Activated T-cell treated with anti-CD3 and anti-CD28 coated beads, Interleukin-2, amount 50 U/mL, for 1 hour (primary cell): ENCODE results near the gene PEX11G.

ENCODE experiments used
- DNase-seq: peaks from one replicate; pipeline ENCODE4 v3.0.0-alpha.2; 2020

The PEX11G gene

GRCh38 chr19:7488736-7489353 lies at the start of gene PEX11G:
TSS of gene PEX11G (minus strand) at chr19:7489035. CDS start at chr19:7489010, 25 bp downstream.
- DNase-seq = peak; percentile 96

GRCh38 chr19:7535998-7536695 lies 47.3 kb upstream of the PEX11G start:
- DNase-seq = no peak

GRCh38 chr19:7535047-7535997 lies 46.5 kb upstream of the PEX11G start, which contains the start of gene PNPLA6:
TSS of gene PNPLA6 (plus strand) at chr19:7535717. CDS start at chr19:7535789, 72 bp downstream.
- peak; percentile 95 for DNase-seq

- peak; percentile 45 for DNase-seq
Observed at GRCh38 chr19:7534531-7535046, 45.8 kb upstream of the PEX11G start.

GRCh38 chr19:7533925-7534480 lies 45.2 kb upstream of the PEX11G start:
- peak; percentile 83 for DNase-seq

- DNase-seq = no peak
Observed at GRCh38 chr19:7533281-7533885, 44.5 kb upstream of the PEX11G start.

GRCh38 chr19:7529610-7530490 lies 41.0 kb upstream of the PEX11G start:
- DNase-seq = no peak

- no peak for DNase-seq
Observed at GRCh38 chr19:7529246-7529600, 40.4 kb upstream of the PEX11G start.

- DNase-seq = no peak
Observed at GRCh38 chr19:7528522-7529245, 39.8 kb upstream of the PEX11G start.

- no peak for DNase-seq
Observed at GRCh38 chr19:7528192-7528519, 39.3 kb upstream of the PEX11G start.

GRCh38 chr19:7527516-7528191 lies 38.8 kb upstream of the PEX11G start:
- no peak for DNase-seq

- no peak for DNase-seq
Observed at GRCh38 chr19:7526059-7526929, 37.5 kb upstream of the PEX11G start.

GRCh38 chr19:7524992-7525739 lies 36.3 kb upstream of the PEX11G start:
- no peak for DNase-seq

GRCh38 chr19:7524523-7524922 lies 35.7 kb upstream of the PEX11G start:
- no peak for DNase-seq

- no peak for DNase-seq
Observed at GRCh38 chr19:7522923-7523667, 34.3 kb upstream of the PEX11G start.

- DNase-seq = peak; percentile 99
Observed at GRCh38 chr19:7522072-7522922, 33.5 kb upstream of the PEX11G start, which contains the start of gene MCOLN1. TSS of gene MCOLN1 (plus strand) at chr19:7522624. CDS start at chr19:7522751, 127 bp downstream.
